PC-3 (cell line): ENCODE results near the gene VASN. TPM values are rescaled to one million over a fixed set of nuclear protein-coding genes. Genes with fewer than 3 reads are reported as not detected.

Experiments
- ATAC-seq: fragments of 200-7000 bp; cut with Tn5 transposase; 2 replicates; pipeline ENCODE4 v1.9.1; 2020; ENCODE audit warnings: mild to moderate bottlenecking, moderate library complexity
- BruUV-seq: library from RNA; stranded (reverse); fragments of 400-500 nt; replicated peaks from 2 replicates; lab custom pipeline; 2021; lab: Mats Ljungman, UMichigan
- CTCF ChIA-PET: fragments of 300-600 bp; sonication (Branson Sonifier 250); formaldehyde crosslinking; loops from one replicate; lab custom pipeline; 2022; ENCODE audit warnings: antibody characterized with exemption; lab: Charles Lee
- POLR2A ChIA-PET: fragments of 300-600 bp; sonication (Branson Sonifier 250); formaldehyde crosslinking; loops from one replicate; lab custom pipeline; 2022; ENCODE audit warnings: antibody characterized with exemption; ENCODE audit not compliant: unreplicated experiment; lab: Charles Lee
- DNase-seq: peaks from one replicate; pipeline ENCODE4 v3.0.0-alpha.2; 2015
- H2AFZ ChIP-seq: fragments of 300-600 bp; sonication (generic); 2 replicates; pipeline ENCODE4 v1.6.0; 2016; ENCODE audit warnings: antibody characterized with exemption, low read length
- H3F3A ChIP-seq: fragments of 300-600 bp; sonication (generic); one replicate; pipeline ENCODE4 v1.6.0; 2017; ENCODE audit warnings: antibody characterized with exemption, low read length, control low read depth, mild to moderate bottlenecking; ENCODE audit not compliant: unreplicated experiment
- H3K27ac ChIP-seq: fragments of 300-600 bp; sonication (generic); 2 replicates; pipeline ENCODE4 v1.5.1; 2016; ENCODE audit warnings: mild to moderate bottlenecking, low read length
- H3K27me3 ChIP-seq: fragments of 300-600 bp; sonication (generic); 2 replicates; pipeline ENCODE4 v1.6.1; 2016; ENCODE audit warnings: low read length, mixed read lengths
- H3K36me3 ChIP-seq: fragments of 300-600 bp; sonication (generic); 2 replicates; pipeline ENCODE4 v1.6.1; 2016; ENCODE audit warnings: low read depth, mixed run types, low read length, mixed read lengths
- H3K4me1 ChIP-seq: fragments of 300-600 bp; sonication (generic); 2 replicates; pipeline ENCODE4 v1.5.1; 2016; ENCODE audit warnings: low read length; ENCODE audit not compliant: insufficient read depth
- H3K4me2 ChIP-seq: fragments of 300-600 bp; sonication (generic); 2 replicates; pipeline ENCODE4 v1.6.0; 2016; ENCODE audit warnings: low read length
- H3K4me3 ChIP-seq: fragments of 300-600 bp; sonication (generic); 2 replicates; pipeline ENCODE4 v1.5.1; 2016; ENCODE audit warnings: mild to moderate bottlenecking, low read length, mixed read lengths
- H3K79me2 ChIP-seq: fragments of 300-600 bp; sonication (generic); 2 replicates; pipeline ENCODE4 v1.6.1; 2017; ENCODE audit warnings: low read length, mixed read lengths
- H3K9ac ChIP-seq: fragments of 300-600 bp; sonication (generic); 2 replicates; pipeline ENCODE4 v1.6.0; 2016; ENCODE audit warnings: mild to moderate bottlenecking, low read length
- H3K9me2 ChIP-seq: fragments of 300-600 bp; sonication (generic); replicated peaks from 2 replicates; pipeline ENCODE4 v1.6.1; 2016; ENCODE audit warnings: mixed run types, low read length, mixed read lengths
- H3K9me3 ChIP-seq: fragments of 300-600 bp; sonication (generic); 2 replicates; pipeline ENCODE4 v1.6.1; 2016; ENCODE audit warnings: low read length, mixed read lengths
- H4K20me1 ChIP-seq: fragments of 300-600 bp; sonication (generic); 2 replicates; pipeline ENCODE4 v1.6.1; 2016; ENCODE audit warnings: low read length, mixed read lengths
- EZH2 ChIP-seq: fragments of 300-600 bp; sonication (generic); IDR thresholded peaks from one replicate; pipeline ENCODE4 v1.6.1; 2017; ENCODE audit warnings: antibody characterized with exemption, mild to moderate bottlenecking, low read length; ENCODE audit not compliant: unreplicated experiment
- EZH2phosphoT487 ChIP-seq: fragments of 300-600 bp; sonication (generic); IDR thresholded peaks from 2 replicates; pipeline ENCODE4 v1.6.1; 2018; ENCODE audit warnings: mild to moderate bottlenecking, antibody characterized with exemption, low read length, borderline replicate concordance
- intact Hi-C: fragments of 100-400 bp; cut with micrococcal nuclease; formaldehyde crosslinking; loops from 2 replicates; pipeline ENCODE4 v1.9.0; 2023
- total RNA-seq: library from RNA; depleted of rRNA; stranded (reverse); fragments of >200 nt; gene quantifications from 2 replicates; pipeline ENCODE4 v1.2.3, GENCODE V29; 2014
- TF ChIP-seq, protein P1 (sequence below): fragments of 300-600 bp; sonication (generic); conservative IDR thresholded peaks from 2 replicates; pipeline ENCODE4 v1.5.1; 2017; ENCODE audit warnings: antibody characterized with exemption, low read depth, mild to moderate bottlenecking, low read length

VASN gene
- total RNA-seq, 1 experiment from 2014 or later: 12.2 TPM

DNA sequence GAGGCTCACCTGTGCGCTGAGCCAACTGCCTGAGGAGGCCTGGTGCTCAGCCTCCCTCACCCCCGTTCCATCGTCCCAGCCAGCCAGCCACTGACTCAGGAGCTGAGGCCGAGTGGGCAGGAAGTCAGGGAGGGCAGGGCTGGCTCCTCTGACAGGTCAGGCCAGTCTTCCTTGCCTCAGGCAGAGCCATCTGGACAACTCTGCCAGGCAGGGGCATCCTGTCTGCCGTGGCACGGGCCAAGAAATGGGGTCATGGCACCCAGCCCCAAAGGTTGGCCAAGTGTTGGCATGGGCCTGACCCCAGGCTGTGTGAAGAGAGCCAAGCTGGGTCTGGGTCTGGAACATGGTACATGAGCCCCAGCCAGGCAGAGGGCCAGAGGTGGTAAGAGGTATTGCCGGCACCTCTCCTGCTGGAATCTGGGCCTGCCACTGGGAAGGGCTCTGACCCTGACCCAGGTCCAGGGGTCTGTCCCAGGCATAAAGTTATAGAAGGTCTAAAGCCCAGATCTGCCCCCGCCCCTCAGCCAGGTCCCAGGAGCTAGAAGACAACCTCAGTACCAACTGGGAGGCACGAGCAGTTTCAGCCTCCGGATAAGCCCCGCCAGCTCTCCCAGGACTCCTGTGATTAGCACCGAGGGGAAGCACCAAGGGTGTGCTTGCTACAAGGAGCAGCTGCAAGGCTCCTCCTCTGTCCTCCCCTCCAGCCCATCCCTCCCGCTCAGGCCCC lies 2.5 kb upstream of the VASN start:
- Histone ChIP-seq H3K9ac (no peak overlapping the region), H3K9me2 (no peaks in the 10 kb centered on the region), H3F3A (no peaks in the 10 kb centered on the region), H3K9me3 (no peaks in the 10 kb centered on the region), H2AFZ (no peak overlapping the region), H3K27me3 (no peaks in the 10 kb centered on the region), H3K79me2 (peaks cover 10% of the 10 kb centered on the region), H3K4me3 (no peak overlapping the region), H3K4me2 (peak overlapping the region; percentile 51), H3K4me1 (peaks cover 52% of the 10 kb centered on the region), H3K27ac (peak overlapping the region; percentile 32; the same call in 1 of the 2 replicates), H3K36me3 (no peaks in the 10 kb centered on the region), H4K20me1 (peaks cover 5% of the 10 kb centered on the region; the same call in 1 of the 2 replicates)
- ChIA-PET CTCF (no interaction called here), POLR2A (interaction anchor here (0.6 kb wide), 1 partner anchor 9 kb away, joined by 4 read pairs; no protein-coding TSS in a partner anchor)
- intact Hi-C loops: no loop called here
- ATAC-seq (peak; percentile 72), DNase-seq (peak; percentile 83)
- no TSS peak for BruUV-seq
- TF ChIP-seq, protein P1, sequence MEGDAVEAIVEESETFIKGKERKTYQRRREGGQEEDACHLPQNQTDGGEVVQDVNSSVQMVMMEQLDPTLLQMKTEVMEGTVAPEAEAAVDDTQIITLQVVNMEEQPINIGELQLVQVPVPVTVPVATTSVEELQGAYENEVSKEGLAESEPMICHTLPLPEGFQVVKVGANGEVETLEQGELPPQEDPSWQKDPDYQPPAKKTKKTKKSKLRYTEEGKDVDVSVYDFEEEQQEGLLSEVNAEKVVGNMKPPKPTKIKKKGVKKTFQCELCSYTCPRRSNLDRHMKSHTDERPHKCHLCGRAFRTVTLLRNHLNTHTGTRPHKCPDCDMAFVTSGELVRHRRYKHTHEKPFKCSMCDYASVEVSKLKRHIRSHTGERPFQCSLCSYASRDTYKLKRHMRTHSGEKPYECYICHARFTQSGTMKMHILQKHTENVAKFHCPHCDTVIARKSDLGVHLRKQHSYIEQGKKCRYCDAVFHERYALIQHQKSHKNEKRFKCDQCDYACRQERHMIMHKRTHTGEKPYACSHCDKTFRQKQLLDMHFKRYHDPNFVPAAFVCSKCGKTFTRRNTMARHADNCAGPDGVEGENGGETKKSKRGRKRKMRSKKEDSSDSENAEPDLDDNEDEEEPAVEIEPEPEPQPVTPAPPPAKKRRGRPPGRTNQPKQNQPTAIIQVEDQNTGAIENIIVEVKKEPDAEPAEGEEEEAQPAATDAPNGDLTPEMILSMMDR: no peak
- TF ChIP-seq EZH2phosphoT487: no peak
- no peak for TF ChIP-seq EZH2

DNA sequence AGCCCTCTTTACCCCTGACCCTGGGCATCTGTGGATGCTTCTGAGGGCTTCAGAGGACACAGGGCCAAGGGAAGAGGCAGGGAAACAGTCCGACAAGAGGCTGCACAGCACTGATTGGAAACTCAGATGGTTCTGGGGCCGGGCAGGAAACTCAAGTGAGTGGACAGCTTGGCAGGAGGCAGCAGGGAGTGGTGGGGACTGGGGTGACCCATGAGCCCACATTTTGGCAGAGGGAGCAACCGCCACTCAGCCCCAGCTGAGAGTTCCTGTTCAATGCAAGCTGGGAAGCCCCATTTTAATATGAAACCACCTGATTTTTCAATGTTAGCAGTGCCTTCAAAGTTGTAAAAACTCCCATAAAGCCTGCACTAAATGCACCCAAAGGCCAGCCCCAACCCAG lies 1.5 kb upstream of the VASN start:
- Histone ChIP-seq H2AFZ (no peak overlapping the region), H3K4me2 (no peak overlapping the region), H3K9me3 (no peaks in the 10 kb centered on the region), H3F3A (no peaks in the 10 kb centered on the region), H3K4me1 (peaks cover 61% of the 10 kb centered on the region), H3K36me3 (no peaks in the 10 kb centered on the region), H3K27ac (no peak overlapping the region), H3K9ac (no peak overlapping the region), H3K9me2 (no peaks in the 10 kb centered on the region), H3K27me3 (no peaks in the 10 kb centered on the region), H3K79me2 (peaks cover 16% of the 10 kb centered on the region), H3K4me3 (no peak overlapping the region), H4K20me1 (peaks cover 9% of the 10 kb centered on the region; the same call in 1 of the 2 replicates)
- no peak for ATAC-seq
- ChIA-PET POLR2A (no interaction called here), CTCF (no interaction called here)
- BruUV-seq: no TSS peak
- intact Hi-C loops: no loop called here
- no peak for DNase-seq
- TF ChIP-seq, protein P1: no peak
- TF ChIP-seq EZH2phosphoT487: no peak
- no peak for TF ChIP-seq EZH2
